Smooth muscle cell (in vitro differentiated cells): ENCODE results near the gene PPIL3. TPM values are rescaled to one million over a fixed set of nuclear protein-coding genes. Genes with fewer than 3 reads are reported as not detected.

Experiments used
- DNase-seq: peaks from one replicate; lab custom pipeline; 2025; ENCODE audit not compliant: unreplicated experiment; lab: John Stamatoyannopoulos, UW
- H2AFZ ChIP-seq: fragments of 200-600 bp; sonication (generic); 2 replicates; pipeline ENCODE4 v1.6.0; 2016; ENCODE audit warnings: antibody characterized with exemption, low read depth, mild to moderate bottlenecking
- H3F3A ChIP-seq: fragments of 200-600 bp; sonication (generic); 2 replicates; pipeline ENCODE4 v1.6.0; 2017; ENCODE audit warnings: antibody characterized with exemption, low read depth
- H3K27ac ChIP-seq: fragments of 200-600 bp; sonication (generic); 2 replicates; pipeline ENCODE4 v1.5.1; 2016; ENCODE audit warnings: low read depth, mild to moderate bottlenecking
- H3K27me3 ChIP-seq: fragments of 200-600 bp; sonication (generic); 2 replicates; pipeline ENCODE4 v1.6.1; 2016; ENCODE audit warnings: low read depth, mild to moderate bottlenecking
- H3K36me3 ChIP-seq: fragments of 200-600 bp; sonication (generic); 2 replicates; pipeline ENCODE4 v1.5.1; 2016; ENCODE audit warnings: low read depth
- H3K4me1 ChIP-seq: fragments of 200-600 bp; sonication (generic); 2 replicates; pipeline ENCODE4 v1.5.1; 2016; ENCODE audit warnings: low read depth
- H3K4me2 ChIP-seq: fragments of 200-600 bp; sonication (generic); 2 replicates; pipeline ENCODE4 v1.6.0; 2016; ENCODE audit warnings: mild to moderate bottlenecking
- H3K4me3 ChIP-seq: fragments of 200-600 bp; sonication (generic); 2 replicates; pipeline ENCODE4 v1.5.1; 2016; ENCODE audit warnings: mild to moderate bottlenecking
- H3K79me2 ChIP-seq: fragments of 200-600 bp; sonication (generic); 2 replicates; pipeline ENCODE4 v1.6.0; 2016; ENCODE audit warnings: low read depth, mild to moderate bottlenecking
- H3K9ac ChIP-seq: fragments of 200-600 bp; sonication (generic); 2 replicates; pipeline ENCODE4 v1.6.0; 2016; ENCODE audit warnings: low read depth
- H3K9me3 ChIP-seq: fragments of 200-600 bp; sonication (generic); replicated peaks from 2 replicates; pipeline ENCODE4 v1.5.1; 2016; ENCODE audit warnings: low read depth
- H4K20me1 ChIP-seq: fragments of 200-600 bp; sonication (generic); 2 replicates; pipeline ENCODE4 v1.6.0; 2016; ENCODE audit warnings: low read depth
- CTCF ChIP-seq: fragments of 200-600 bp; sonication (generic); IDR thresholded peaks from 2 replicates; pipeline ENCODE4 v1.5.1; 2017; ENCODE audit warnings: borderline replicate concordance, mild to moderate bottlenecking, antibody characterized with exemption; ENCODE audit not compliant: insufficient read depth, poor library complexity, severe bottlenecking
- WGBS: methylation state at CpG from one replicate; pipeline ENCODE4 v1.1.7; 2016; ENCODE audit warnings: low lambda C conversion rate; 5-methylcytosine and 5-hydroxymethylcytosine counted together
- polyA plus RNA-seq: library from polyadenylated mRNA; unstranded; fragments of >200 nt; fragmentation: Nextera tagmentation; extraction: Ambion mirVana; gene quantifications from 2 replicates; pipeline ENCODE4 v1.2.1, GENCODE V29; 2016
- total RNA-seq: library from RNA; depleted of rRNA; stranded (reverse); fragments of >200 nt; gene quantifications from 2 replicates; pipeline ENCODE4 v1.2.3, GENCODE V29; 2014

The PPIL3 gene
- total and polyA plus RNA-seq, 2 experiments from 2014 or later, result 42.5 to 70.1 TPM

GRCh38 chr2:200852605-200853004 is 36.3 kb downstream of the PPIL3 start:
- no peak overlapping the region for H3K9ac ChIP-seq
- no peaks in the 10 kb centered on the region for H3K4me1 ChIP-seq
- H3K9me3 ChIP-seq, result no peaks in the 10 kb centered on the region
- peaks cover 59% of the 10 kb centered on the region for H3F3A ChIP-seq
- H3K27ac ChIP-seq, result no peak overlapping the region
- peaks cover 43% of the 10 kb centered on the region for H3K36me3 ChIP-seq
- H3K79me2 ChIP-seq, result peaks cover 19% of the 10 kb centered on the region
- H3K4me2 ChIP-seq, result no peak overlapping the region
- WGBS, result 97% methylated on average over 2 of the region's 2 CpGs
- H3K4me3 ChIP-seq, result no peak overlapping the region
- DNase-seq, result no peak
- no peak overlapping the region for H2AFZ ChIP-seq
- peaks cover 70% of the 10 kb centered on the region for H4K20me1 ChIP-seq
- no peaks in the 10 kb centered on the region for H3K27me3 ChIP-seq
- no peak for TF ChIP-seq CTCF

- H3K9me3 ChIP-seq, result no peaks in the 10 kb centered on the region
- no peak overlapping the region for H3K4me2 ChIP-seq
- peaks cover 49% of the 10 kb centered on the region for H3F3A ChIP-seq
- H3K9ac ChIP-seq, result no peak overlapping the region
- TF ChIP-seq CTCF, result no peak
- peaks cover 9% of the 10 kb centered on the region for H3K79me2 ChIP-seq
- H3K4me1 ChIP-seq, result no peaks in the 10 kb centered on the region
- DNase-seq, result no peak
- peaks cover 61% of the 10 kb centered on the region for H4K20me1 ChIP-seq
- no peak overlapping the region for H3K4me3 ChIP-seq
- no peaks in the 10 kb centered on the region for H3K27me3 ChIP-seq
- WGBS, result 99% methylated on average over 6 of the region's 6 CpGs
- H2AFZ ChIP-seq, result no peak overlapping the region
- peaks cover 33% of the 10 kb centered on the region for H3K36me3 ChIP-seq
- no peak overlapping the region for H3K27ac ChIP-seq
Measured at GRCh38 chr2:200851398-200852248, 37.3 kb downstream of the PPIL3 start.

- H3K79me2 ChIP-seq, result peaks cover 4% of the 10 kb centered on the region
- H3F3A ChIP-seq, result peaks cover 43% of the 10 kb centered on the region
- H3K27ac ChIP-seq, result no peak overlapping the region
- no peak overlapping the region for H3K4me3 ChIP-seq
- TF ChIP-seq CTCF, result no peak
- 92% methylated on average over 14 of the region's 14 CpGs for WGBS
- H3K4me1 ChIP-seq, result no peaks in the 10 kb centered on the region
- no peak overlapping the region for H3K4me2 ChIP-seq
- peaks cover 26% of the 10 kb centered on the region for H3K36me3 ChIP-seq
- no peak overlapping the region for H3K9ac ChIP-seq
- no peaks in the 10 kb centered on the region for H3K9me3 ChIP-seq
- H2AFZ ChIP-seq, result no peak overlapping the region
- no peak for DNase-seq
- peaks cover 51% of the 10 kb centered on the region for H4K20me1 ChIP-seq
- H3K27me3 ChIP-seq, result no peaks in the 10 kb centered on the region
Measured at GRCh38 chr2:200850512-200851256, 38.2 kb downstream of the PPIL3 start.
